Articular chondrocyte of knee joint (primary cell): Measurements from ENCODE around the gene ZNF680. TPM values are rescaled to one million over a fixed set of nuclear protein-coding genes. Genes with fewer than 3 reads are reported as not detected.

Source experiments
- total RNA-seq: library from RNA; depleted of rRNA; stranded (reverse); fragments of >200 nt; gene quantifications from 2 replicates; pipeline ENCODE4 v1.2.3, GENCODE V29; 2012

Gene ZNF680
- total RNA-seq: 14.5 and 24.4 TPM in 2 replicates

GRCh38 chr7:64562626-64563278 lies at the start of gene ZNF680:
ZNF680 (minus strand) TSS chr7:64563071; CDS start chr7:64562954, 117 bp downstream.

Other genes starting within 250 kb of the ZNF680 start
- gene ZNF736, start 249.1 kb downstream of the ZNF680 start, total RNA-seq: 16.5 and 17.7 TPM in 2 replicates
- 3.4 and 4.8 TPM in 2 replicates for gene ZNF107, start 103.1 kb upstream of the ZNF680 start, total RNA-seq
- gene ZNF138, start 231.4 kb upstream of the ZNF680 start, total RNA-seq: 5.7 and 8.2 TPM in 2 replicates